IMR-90 (cell line): ENCODE data around the gene SLC24A3. TPM values are rescaled to one million over a fixed set of nuclear protein-coding genes. Genes with fewer than 3 reads are reported as not detected.

ENCODE experiments used
- ATAC-seq: fragments of 200-7000 bp; cut with Tn5 transposase; 2 replicates; pipeline ENCODE4 v1.9.1; 2020; ENCODE audit warnings: low read depth, mild to moderate bottlenecking, moderate library complexity
- BruUV-seq: library from RNA; stranded (reverse); fragments of 400-500 nt; replicated peaks from 2 replicates; lab custom pipeline; 2021; lab: Mats Ljungman, UMichigan
- CTCF ChIA-PET: fragments of 300-600 bp; formaldehyde crosslinking; extraction: SDS; loops from one replicate; lab custom pipeline; 2021; ENCODE audit warnings: antibody characterized with exemption; lab: Yijun Ruan, JAX
- POLR2A ChIA-PET: fragments of 300-600 bp; sonication (Branson Sonifier 250); formaldehyde crosslinking; loops from one replicate; lab custom pipeline; 2022; ENCODE audit warnings: antibody characterized with exemption; ENCODE audit not compliant: unreplicated experiment; lab: Charles Lee
- DNase-seq: peaks from one replicate; pipeline ENCODE4 v3.0.0; 2013
- H2AFZ ChIP-seq: replicated peaks from 2 replicates; pipeline ENCODE3; 2013; ENCODE audit warnings: low read length, mild to moderate bottlenecking; ENCODE audit not compliant: poor library complexity
- H2AK5ac ChIP-seq: 2 replicates; pipeline ENCODE4 v1.6.1; 2013; ENCODE audit warnings: low read depth, low read length, inconsistent platforms
- H2AK9ac ChIP-seq: replicated peaks from 2 replicates; pipeline ENCODE3; 2013; ENCODE audit warnings: mild to moderate bottlenecking, low read depth, low read length, moderate library complexity; ENCODE audit not compliant: poor library complexity
- H2BK120ac ChIP-seq: 2 replicates; pipeline ENCODE4 v1.6.1; 2013; ENCODE audit warnings: low read depth, low read length, inconsistent platforms
- H2BK15ac ChIP-seq: 3 replicates; pipeline ENCODE4 v1.6.1; 2013; ENCODE audit warnings: low read depth, low read length, inconsistent platforms
- H2BK20ac ChIP-seq: 2 replicates; pipeline ENCODE4 v1.6.1; 2013; ENCODE audit warnings: low read depth, mild to moderate bottlenecking, inconsistent platforms, low read length, moderate library complexity
- H2BK5ac ChIP-seq: 2 replicates; pipeline ENCODE4 v1.6.1; 2013; ENCODE audit warnings: mild to moderate bottlenecking, low read depth, low read length, inconsistent platforms; ENCODE audit not compliant: poor library complexity, severe bottlenecking
- H3K14ac ChIP-seq: replicated peaks from 2 replicates; pipeline ENCODE4 v1.6.1; 2013; ENCODE audit warnings: low read depth, low read length, inconsistent platforms
- H3K18ac ChIP-seq: 2 replicates; pipeline ENCODE4 v1.6.1; 2013; ENCODE audit warnings: low read depth, low read length, control low read depth
- H3K23ac ChIP-seq: 2 replicates; pipeline ENCODE4 v1.6.1; 2013; ENCODE audit warnings: low read depth, low read length, inconsistent platforms
- H3K27ac ChIP-seq: 2 replicates; pipeline ENCODE4 v1.5.1; 2013; ENCODE audit warnings: mild to moderate bottlenecking, control low read depth, low read length; ENCODE audit not compliant: insufficient read depth
- H3K27me3 ChIP-seq: 2 replicates; pipeline ENCODE4 v1.6.1; 2013; ENCODE audit warnings: low read length; ENCODE audit not compliant: control insufficient read depth, insufficient read depth
- H3K36me3 ChIP-seq: 2 replicates; pipeline ENCODE4 v1.6.1; 2013; ENCODE audit warnings: low read length, mixed read lengths; ENCODE audit not compliant: control insufficient read depth, insufficient read depth
- H3K4ac ChIP-seq: 2 replicates; pipeline ENCODE4 v1.6.1; 2013; ENCODE audit warnings: low read depth, low read length, inconsistent platforms
- H3K4me1 ChIP-seq: 2 replicates; pipeline ENCODE4 v1.6.1; 2013; ENCODE audit warnings: low read length, mixed read lengths; ENCODE audit not compliant: control insufficient read depth, insufficient read depth
- H3K4me2 ChIP-seq: 2 replicates; pipeline ENCODE4 v1.6.1; 2013; ENCODE audit warnings: low read depth, mild to moderate bottlenecking, control low read depth, low read length, moderate library complexity
- H3K4me3 ChIP-seq: 2 replicates; pipeline ENCODE4 v1.5.1; 2013; ENCODE audit warnings: low read depth, mild to moderate bottlenecking, control low read depth, low read length, moderate library complexity; ENCODE audit not compliant: insufficient read depth
- H3K56ac ChIP-seq: 2 replicates; pipeline ENCODE4 v1.6.1; 2013; ENCODE audit warnings: low read length, inconsistent platforms; ENCODE audit not compliant: insufficient read depth; ENCODE audit errors: extremely low read depth
- H3K79me1 ChIP-seq, 2 experiments: 2 replicates each; pipeline ENCODE4 v1.6.1; 2013; ENCODE audit warnings: low read length in 2 of 2, inconsistent platforms in 1 of 2, low read depth in 1 of 2
- H3K9ac ChIP-seq: 2 replicates; pipeline ENCODE4 v1.6.1; 2013; ENCODE audit warnings: low read depth, low read length, control low read depth
- H3K9me1 ChIP-seq: 2 replicates; pipeline ENCODE4 v1.6.1; 2013; ENCODE audit warnings: low read length, inconsistent platforms; ENCODE audit not compliant: insufficient read depth
- H3K9me3 ChIP-seq: 2 replicates; pipeline ENCODE4 v1.6.1; 2013; ENCODE audit warnings: low read length; ENCODE audit not compliant: control insufficient read depth, insufficient read depth
- H4K20me1 ChIP-seq: 2 replicates; pipeline ENCODE4 v1.6.1; 2013; ENCODE audit warnings: low read length, inconsistent platforms; ENCODE audit not compliant: insufficient read depth
- H4K5ac ChIP-seq: 2 replicates; pipeline ENCODE4 v1.6.1; 2013; ENCODE audit warnings: mild to moderate bottlenecking, low read depth, low read length, control low read depth
- H4K8ac ChIP-seq, 2 experiments: 2 replicates each; pipeline ENCODE4 v1.6.1; 2013; ENCODE audit warnings: low read depth in 2 of 2, low read length in 2 of 2, control low read depth in 1 of 2, inconsistent platforms in 1 of 2
- H4K91ac ChIP-seq: 2 replicates; pipeline ENCODE4 v1.6.1; 2013; ENCODE audit warnings: low read depth, low read length, inconsistent platforms; ENCODE audit not compliant: insufficient read depth
- CEBPB ChIP-seq: IDR thresholded peaks from 2 replicates; pipeline ENCODE4 v1.6.1; 2012; ENCODE audit warnings: low read depth, low read length, improper control_type of control experiment
- ELK1 ChIP-seq: fragments of 150-350 bp; IDR thresholded peaks from 2 replicates; pipeline ENCODE4 v1.6.1; 2016; ENCODE audit warnings: low read depth, mild to moderate bottlenecking, low read length, moderate library complexity, borderline replicate concordance
- FOS ChIP-seq: fragments of 150-350 bp; IDR thresholded peaks from 2 replicates; pipeline ENCODE4 v1.6.1; 2016; ENCODE audit warnings: low read depth, low read length
- MAFK ChIP-seq: IDR thresholded peaks from 2 replicates; pipeline ENCODE4 v1.6.1; 2012; ENCODE audit warnings: low read depth, low read length, improper control_type of control experiment
- MAZ ChIP-seq: IDR thresholded peaks from 2 replicates; pipeline ENCODE4 v1.6.1; 2012; ENCODE audit warnings: low read depth, mild to moderate bottlenecking, low read length, improper control_type of control experiment, moderate library complexity, borderline replicate concordance
- MXI1 ChIP-seq: IDR thresholded peaks from 2 replicates; pipeline ENCODE4 v1.6.1; 2012; ENCODE audit warnings: low read depth, mild to moderate bottlenecking, low read length, moderate library complexity, borderline replicate concordance
- NFE2L2 ChIP-seq: fragments of 150-350 bp; IDR thresholded peaks from 2 replicates; pipeline ENCODE4 v1.6.1; 2016; ENCODE audit warnings: low read depth, mild to moderate bottlenecking, low read length
- RCOR1 ChIP-seq: IDR thresholded peaks from 2 replicates; pipeline ENCODE4 v1.6.1; 2012; ENCODE audit warnings: mild to moderate bottlenecking, low read length, improper control_type of control experiment; ENCODE audit not compliant: insufficient replicate concordance
- RFX5 ChIP-seq: IDR thresholded peaks from 2 replicates; pipeline ENCODE4 v1.8.0; 2012; ENCODE audit warnings: low read depth, mild to moderate bottlenecking, low read length, moderate library complexity
- SMC3 ChIP-seq: fragments of 150-350 bp; IDR thresholded peaks from 2 replicates; pipeline ENCODE4 v1.6.1; 2016; ENCODE audit warnings: low read depth, mild to moderate bottlenecking, antibody characterized with exemption, low read length, moderate library complexity
- WGBS, 2 experiments: methylation state at CpG; one replicate each; pipeline versions ENCODE4 v1.1.5 to v1.1.7; 2013; ENCODE audit warnings: missing lambda C conversion rate in 2 of 2; ENCODE audit not compliant: insufficient read length in 1 of 2; ENCODE audit errors: extremely low coverage in 2 of 2; 5-methylcytosine and 5-hydroxymethylcytosine counted together
- dilution Hi-C: fragments of 300-500 bp; cut with HindIII; formaldehyde crosslinking; loops from one replicate; pipeline ENCODE4 v1.14.3; 2018; ENCODE audit warnings: low sequenced_read_pairs; ENCODE audit not compliant: unreplicated experiment
- in situ Hi-C: fragments of 300-500 bp; cut with MboI; formaldehyde crosslinking; loops from 3 replicates; pipeline ENCODE4 v1.14.3; 2019; ENCODE audit warnings: low sequenced_read_pairs, inconsistent platforms, mixed read lengths
- intact Hi-C: fragments of 100-400 bp; cut with micrococcal nuclease; formaldehyde crosslinking; loops from 2 replicates; pipeline ENCODE4 v1.10.0; 2022
- polyA plus RNA-seq, 3 experiments: library from polyadenylated mRNA; depleted of rRNA; stranded (reverse); fragments of >200 nt; gene quantifications; 2 replicates each; pipeline ENCODE4 v1.2.3, GENCODE V29; 2012; ENCODE audit warnings: low replicate concordance in 1 of 3
- total RNA-seq: library from RNA; depleted of rRNA; stranded (reverse); fragments of >200 nt; gene quantifications from 2 replicates; pipeline ENCODE4 v1.2.3, GENCODE V29; 2012

SLC24A3 gene
- total and polyA plus RNA-seq, 2 of the 4 experiments (the other 2 are of a cell fraction) = not detected

GRCh38 chr20:19605786-19606485 is 393.5 kb downstream of the SLC24A3 start:
- no peaks in the 10 kb centered on the region for H4K20me1 ChIP-seq
- no peak overlapping the region for H3K9ac ChIP-seq
- no peak overlapping the region for H3K23ac ChIP-seq
- H2AFZ ChIP-seq = no peak overlapping the region
- no TSS peak for BruUV-seq
- H2BK15ac ChIP-seq = no peak overlapping the region
- H4K91ac ChIP-seq = no peak overlapping the region
- no peak overlapping the region for H4K8ac ChIP-seq
- H3K14ac ChIP-seq = no peak overlapping the region
- in situ Hi-C loops (no loop called here), intact Hi-C loops (no loop called here), dilution Hi-C loops (no loop called here)
- no peak overlapping the region for H3K4ac ChIP-seq
- no CpG with 5 or more reads among the region's 1 CpG for WGBS, 2 experiments
- no peak overlapping the region for H2AK5ac ChIP-seq
- no peak overlapping the region for H2BK5ac ChIP-seq
- H3K36me3 ChIP-seq = no peaks in the 10 kb centered on the region
- no peak overlapping the region for H4K5ac ChIP-seq
- H2BK20ac ChIP-seq = no peak overlapping the region
- H3K9me1 ChIP-seq = no peaks in the 10 kb centered on the region; the same call in 1 of the 2 replicates
- H2BK120ac ChIP-seq = no peak overlapping the region
- no peak for ATAC-seq
- no peaks in the 10 kb centered on the region for H3K79me1 ChIP-seq
- no peak overlapping the region for H3K27ac ChIP-seq
- no peak overlapping the region for H2AK9ac ChIP-seq
- no peak overlapping the region for H3K4me3 ChIP-seq
- H3K4me2 ChIP-seq = no peak overlapping the region
- no peaks in the 10 kb centered on the region; the same call in none of the 2 replicates for H3K27me3 ChIP-seq
- H3K9me3 ChIP-seq = no peaks in the 10 kb centered on the region
- H3K4me1 ChIP-seq = no peaks in the 10 kb centered on the region
- no peak overlapping the region for H3K56ac ChIP-seq
- no peak for DNase-seq
- TF ChIP-seq MXI1 (no peak), FOS (no peak), MAFK (no peak), MAZ (no peak), CEBPB (no peak), SMC3 (no peak), ELK1 (no peak), RFX5 (no peak), RCOR1 (no peak), NFE2L2 (no peak)
- POLR2A ChIA-PET = no interaction called here
- no peak overlapping the region for H3K18ac ChIP-seq
- CTCF ChIA-PET = no interaction called here
